Ishikawa (cell line): Measurements from ENCODE around the gene KLF15.

ENCODE experiments used
- CEBPB ChIP-seq: IDR thresholded peaks from 2 replicates; pipeline ENCODE4 v1.6.1; 2012
- CREB1 ChIP-seq: IDR thresholded peaks from 2 replicates; pipeline ENCODE4 v1.6.1; 2012; ENCODE audit warnings: low read depth
- EGR1 ChIP-seq: IDR thresholded peaks from 2 replicates; pipeline ENCODE4 v1.6.1; 2012
- EP300 ChIP-seq: IDR thresholded peaks from 2 replicates; pipeline ENCODE4 v1.6.1; 2012; ENCODE audit warnings: borderline replicate concordance
- FOXM1 ChIP-seq: IDR thresholded peaks from 2 replicates; pipeline ENCODE4 v1.6.1; 2012; ENCODE audit warnings: low read depth, borderline replicate concordance
- MAX ChIP-seq: IDR thresholded peaks from 2 replicates; pipeline ENCODE4 v1.6.1; 2012
- NFIC ChIP-seq: IDR thresholded peaks from 2 replicates; pipeline ENCODE4 v1.6.1; 2012
- RAD21 ChIP-seq: IDR thresholded peaks from 2 replicates; pipeline ENCODE4 v1.6.1; 2012; ENCODE audit warnings: low read depth
- REST ChIP-seq: IDR thresholded peaks from 2 replicates; pipeline ENCODE4 v1.6.1; 2012; ENCODE audit warnings: low read depth, mild to moderate bottlenecking
- TAF1 ChIP-seq: IDR thresholded peaks from 2 replicates; pipeline ENCODE4 v1.6.1; 2012; ENCODE audit warnings: low read depth, mild to moderate bottlenecking
- TCF12 ChIP-seq: IDR thresholded peaks from 2 replicates; pipeline ENCODE4 v1.6.1; 2012; ENCODE audit warnings: low read depth
- TEAD4 ChIP-seq: IDR thresholded peaks from 2 replicates; pipeline ENCODE4 v1.6.1; 2012
- USF1 ChIP-seq: IDR thresholded peaks from 2 replicates; pipeline ENCODE4 v1.6.1; 2012
- YY1 ChIP-seq: IDR thresholded peaks from 2 replicates; pipeline ENCODE4 v1.6.1; 2012; ENCODE audit warnings: low read depth
- ZBTB7A ChIP-seq: IDR thresholded peaks from 2 replicates; pipeline ENCODE4 v1.6.1; 2012; ENCODE audit warnings: low read depth

The KLF15 gene

GRCh38 chr3:126306397-126306796 lies 50.8 kb downstream of the KLF15 start:
- TF ChIP-seq TCF12 (no peak), CREB1 (no peak), EGR1 (no peak)

- TF ChIP-seq RAD21 (no peak), TAF1 (no peak), CEBPB (no peak), TCF12 (no peak), REST (no peak), YY1 (no peak), NFIC (no peak), FOXM1 (no peak), MAX (no peak)
These were observed 51.8 kb downstream of the KLF15 start for GRCh38 chr3:126305427-126305826.

- TF ChIP-seq RAD21: no peak
These were observed 52.5 kb downstream of the KLF15 start for GRCh38 chr3:126304704-126305103.

- no peak for TF ChIP-seq EP300
- TF ChIP-seq RAD21: no peak
- TF ChIP-seq EGR1: no peak
- TF ChIP-seq TCF12: no peak
- no peak for TF ChIP-seq ZBTB7A
- no peak for TF ChIP-seq YY1
- no peak for TF ChIP-seq FOXM1
- TF ChIP-seq TAF1: no peak
- no peak for TF ChIP-seq TEAD4
- TF ChIP-seq MAX: no peak
- no peak for TF ChIP-seq CEBPB
- TF ChIP-seq CREB1: no peak
- no peak for TF ChIP-seq USF1
- TF ChIP-seq NFIC: no peak
- TF ChIP-seq REST: no peak
These were observed 52.9 kb downstream of the KLF15 start for GRCh38 chr3:126304291-126304690.

- TF ChIP-seq EGR1 (no peak), TEAD4 (no peak), NFIC (no peak), YY1 (no peak), CREB1 (no peak), CEBPB (no peak), EP300 (no peak), TAF1 (no peak), RAD21 (no peak), REST (no peak), FOXM1 (no peak), TCF12 (no peak), MAX (no peak), ZBTB7A (no peak)
These were observed 53.9 kb downstream of the KLF15 start for GRCh38 chr3:126303272-126303671.

- TF ChIP-seq EP300 (no peak), FOXM1 (no peak), REST (no peak), YY1 (no peak), RAD21 (no peak)
These were observed 56.3 kb downstream of the KLF15 start for GRCh38 chr3:126300761-126301481.
